Measurements from ENCODE around the gene SLC39A2. TPM values are rescaled to one million over a fixed set of nuclear protein-coding genes. Genes with fewer than 3 reads are reported as not detected.

SLC39A2 gene
- total RNA-seq, 1 donor from 2014 or later = 1.1 TPM

DNA sequence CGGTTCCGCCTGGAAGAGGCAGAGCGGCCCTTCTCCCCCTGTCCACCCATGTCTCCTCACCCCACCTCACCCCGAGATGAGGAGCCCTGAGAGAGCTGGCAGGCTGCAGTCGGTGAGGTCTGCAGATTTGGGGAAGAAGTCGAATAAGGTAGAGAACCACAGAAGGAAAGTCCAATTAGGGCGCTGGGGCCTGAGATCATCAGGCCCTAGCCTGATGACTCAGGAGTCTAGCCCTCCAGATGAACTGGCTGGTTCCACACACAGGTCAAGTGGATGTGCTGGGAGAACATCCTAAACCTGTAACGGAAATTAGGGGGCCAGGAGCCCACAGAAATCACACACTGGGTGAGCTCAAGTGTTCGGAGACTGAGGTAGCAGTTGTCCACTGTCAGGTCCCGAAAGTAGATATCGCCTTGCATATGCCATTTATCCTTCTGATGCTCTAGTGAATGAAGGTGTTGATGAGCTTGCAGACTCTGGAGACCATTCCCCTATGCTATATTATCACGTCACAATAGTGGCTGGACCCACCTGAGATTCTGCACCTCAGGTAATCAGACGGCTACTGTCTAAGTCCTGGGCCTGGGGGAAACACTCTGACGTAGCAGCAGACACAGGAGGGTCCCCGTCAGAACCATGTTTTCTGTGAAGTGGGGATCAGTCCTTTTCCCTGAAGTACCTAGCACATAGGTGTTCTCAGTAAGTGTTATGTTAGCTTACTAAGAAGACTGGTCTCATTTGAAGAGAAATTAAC is 10.2 kb upstream of the SLC39A2 start:
- no peak for DNase-seq (ENCODE audit: extremely low spot score, unreplicated experiment)
- H3K4me1 Mint-ChIP-seq (ENCODE audit: unreplicated experiment) = peaks cover 32% of the 10 kb centered on the region
- H3K4me3 Mint-ChIP-seq (ENCODE audit: unreplicated experiment) = no peak overlapping the region
- H3K27ac Mint-ChIP-seq (ENCODE audit: unreplicated experiment) = peak overlapping the region; percentile 76
- H3K9me3 Mint-ChIP-seq (ENCODE audit: unreplicated experiment) = no peaks in the 10 kb centered on the region
- peaks cover 13% of the 10 kb centered on the region for H3K36me3 Mint-ChIP-seq (ENCODE audit: unreplicated experiment)
- TF ChIP-seq, protein P1, sequence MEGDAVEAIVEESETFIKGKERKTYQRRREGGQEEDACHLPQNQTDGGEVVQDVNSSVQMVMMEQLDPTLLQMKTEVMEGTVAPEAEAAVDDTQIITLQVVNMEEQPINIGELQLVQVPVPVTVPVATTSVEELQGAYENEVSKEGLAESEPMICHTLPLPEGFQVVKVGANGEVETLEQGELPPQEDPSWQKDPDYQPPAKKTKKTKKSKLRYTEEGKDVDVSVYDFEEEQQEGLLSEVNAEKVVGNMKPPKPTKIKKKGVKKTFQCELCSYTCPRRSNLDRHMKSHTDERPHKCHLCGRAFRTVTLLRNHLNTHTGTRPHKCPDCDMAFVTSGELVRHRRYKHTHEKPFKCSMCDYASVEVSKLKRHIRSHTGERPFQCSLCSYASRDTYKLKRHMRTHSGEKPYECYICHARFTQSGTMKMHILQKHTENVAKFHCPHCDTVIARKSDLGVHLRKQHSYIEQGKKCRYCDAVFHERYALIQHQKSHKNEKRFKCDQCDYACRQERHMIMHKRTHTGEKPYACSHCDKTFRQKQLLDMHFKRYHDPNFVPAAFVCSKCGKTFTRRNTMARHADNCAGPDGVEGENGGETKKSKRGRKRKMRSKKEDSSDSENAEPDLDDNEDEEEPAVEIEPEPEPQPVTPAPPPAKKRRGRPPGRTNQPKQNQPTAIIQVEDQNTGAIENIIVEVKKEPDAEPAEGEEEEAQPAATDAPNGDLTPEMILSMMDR (IDR thresholded peaks at IDR 0.05) = no peak
- no peaks in the 10 kb centered on the region for H3K27me3 Mint-ChIP-seq (ENCODE audit: unreplicated experiment)

DNA sequence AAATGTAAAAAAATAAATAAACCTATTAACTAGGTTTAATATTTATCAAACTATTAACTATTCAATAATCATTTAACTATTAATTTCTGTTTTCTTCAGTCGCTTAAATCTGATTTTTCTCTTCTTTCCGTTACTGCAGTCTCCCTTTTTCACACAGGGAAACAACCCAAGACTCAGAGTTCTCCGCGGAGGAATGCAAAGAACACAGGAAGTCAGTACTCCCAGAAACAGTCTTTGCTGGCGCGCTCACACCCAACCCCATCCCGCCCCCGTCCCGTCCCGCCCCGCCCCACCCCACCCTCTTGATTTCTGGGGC is 9.7 kb upstream of the SLC39A2 start:
- Mint-ChIP-seq H3K4me3 (ENCODE audit: unreplicated experiment) (peak overlapping the region; percentile 89), H3K4me1 (ENCODE audit: unreplicated experiment) (peaks cover 32% of the 10 kb centered on the region), H3K27ac (ENCODE audit: unreplicated experiment) (peak overlapping the region; percentile 86), H3K36me3 (ENCODE audit: unreplicated experiment) (peaks cover 16% of the 10 kb centered on the region), H3K27me3 (ENCODE audit: unreplicated experiment) (no peaks in the 10 kb centered on the region), H3K9me3 (ENCODE audit: unreplicated experiment) (no peaks in the 10 kb centered on the region)
- TF ChIP-seq, protein P1 (IDR thresholded peaks at IDR 0.05) = no peak
- no peak for DNase-seq (ENCODE audit: extremely low spot score, unreplicated experiment)

DNA sequence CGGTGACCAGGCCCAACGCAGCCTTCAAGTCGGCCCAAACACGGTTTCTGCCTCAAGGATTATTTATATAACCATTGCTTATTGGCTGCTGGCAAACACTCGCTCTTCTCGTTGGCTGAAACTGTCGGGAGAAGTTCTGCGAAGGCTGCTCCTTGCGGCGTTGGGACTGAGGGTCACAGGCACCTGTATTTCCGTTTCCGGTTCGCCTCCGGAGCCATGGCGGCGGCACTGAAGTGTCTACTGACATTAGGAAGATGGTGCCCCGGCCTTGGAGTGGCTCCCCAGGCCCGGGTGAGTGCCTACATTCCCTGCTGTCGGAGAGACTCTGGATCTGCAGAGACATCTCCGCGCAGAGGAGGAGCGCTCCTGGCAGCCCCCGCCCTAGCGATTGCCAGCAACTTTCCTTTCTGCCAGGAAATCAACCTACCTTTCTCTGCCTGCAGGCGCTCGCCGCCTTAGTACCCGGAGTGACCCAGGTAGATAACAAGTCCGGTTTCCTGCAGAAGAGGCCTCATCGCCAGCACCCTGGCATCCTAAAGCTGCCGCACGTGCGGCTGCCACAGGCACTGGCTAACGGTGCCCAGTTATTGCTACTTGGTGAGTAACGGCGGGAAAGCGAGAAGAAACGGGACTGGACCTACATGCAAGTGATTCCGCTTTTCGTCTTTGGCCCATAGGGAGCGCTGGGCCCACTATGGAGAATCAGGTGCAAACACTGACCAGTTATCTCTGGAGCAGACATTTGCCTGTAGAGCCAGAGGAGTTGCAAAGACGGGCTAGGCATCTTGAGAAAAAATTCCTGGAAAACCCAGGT is 9.1 kb upstream of the SLC39A2 start, which contains the start of gene METTL17:
TSS of gene METTL17 (plus strand) at position 194 of the 814 bp plus-strand sequence. CDS start at position 217, 23 bp downstream.
- Mint-ChIP-seq H3K27me3 (ENCODE audit: unreplicated experiment) (no peaks in the 10 kb centered on the region), H3K4me3 (ENCODE audit: unreplicated experiment) (peak within 1 kb of the TSS; percentile 89), H3K4me1 (ENCODE audit: unreplicated experiment) (peaks cover 32% of the 10 kb centered on the region), H3K27ac (ENCODE audit: unreplicated experiment) (peak within 1 kb of the TSS; percentile 86), H3K36me3 (ENCODE audit: unreplicated experiment) (peaks cover 21% of the 10 kb centered on the region), H3K9me3 (ENCODE audit: unreplicated experiment) (no peaks in the 10 kb centered on the region)
- peak; percentile 96 for DNase-seq (ENCODE audit: extremely low spot score, unreplicated experiment)
- TF ChIP-seq, protein P1 (IDR thresholded peaks at IDR 0.05) = peak; percentile 49

DNA sequence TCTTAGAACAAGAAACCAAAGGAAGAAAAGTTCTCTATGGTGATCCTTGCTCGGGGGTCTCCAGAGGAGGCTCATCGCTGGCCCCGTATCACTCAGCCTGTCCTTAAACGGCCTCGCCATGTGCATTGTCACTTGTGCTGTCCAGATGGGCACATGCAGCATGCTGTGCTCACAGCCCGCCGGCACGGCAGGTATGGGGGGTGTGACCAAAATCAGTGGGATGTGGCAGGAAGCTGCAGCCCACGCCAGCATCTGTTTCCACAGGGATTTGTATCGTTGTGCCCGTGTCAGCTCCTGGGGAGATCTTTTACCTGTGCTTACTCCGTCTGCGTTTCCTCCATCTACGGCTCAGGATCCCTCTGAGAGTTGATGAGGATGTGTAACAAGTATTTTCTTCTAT is 2.6 kb upstream of the SLC39A2 start:
- no peaks in the 10 kb centered on the region for H3K9me3 Mint-ChIP-seq (ENCODE audit: unreplicated experiment)
- no peaks in the 10 kb centered on the region for H3K27me3 Mint-ChIP-seq (ENCODE audit: unreplicated experiment)
- DNase-seq (ENCODE audit: extremely low spot score, unreplicated experiment) = no peak
- H3K4me1 Mint-ChIP-seq (ENCODE audit: unreplicated experiment) = peaks cover 37% of the 10 kb centered on the region
- TF ChIP-seq, protein P1 (IDR thresholded peaks at IDR 0.05) = no peak
- no peak overlapping the region for H3K4me3 Mint-ChIP-seq (ENCODE audit: unreplicated experiment)
- no peak overlapping the region for H3K27ac Mint-ChIP-seq (ENCODE audit: unreplicated experiment)
- H3K36me3 Mint-ChIP-seq (ENCODE audit: unreplicated experiment) = peaks cover 36% of the 10 kb centered on the region

DNA sequence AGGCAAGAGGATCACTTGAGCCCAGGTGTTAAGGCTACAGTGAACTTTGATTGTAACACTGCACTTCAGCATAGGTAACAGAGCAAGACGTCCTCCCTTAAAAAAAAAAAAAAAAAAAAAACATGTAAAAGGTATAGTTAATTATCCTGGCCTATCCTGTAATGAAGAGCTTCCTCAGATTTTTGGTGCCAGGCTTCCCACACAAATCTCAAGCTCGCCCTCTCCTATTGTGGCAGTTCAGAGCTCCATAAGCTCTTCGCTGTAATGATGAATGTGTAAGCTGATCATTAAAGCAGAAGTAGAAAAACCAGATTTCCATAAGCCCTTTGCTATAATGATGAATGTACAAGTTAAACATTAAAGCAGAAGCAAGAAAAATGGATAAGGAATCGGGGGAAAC is 2.0 kb upstream of the SLC39A2 start:
- H3K27ac Mint-ChIP-seq (ENCODE audit: unreplicated experiment) = peak overlapping the region; percentile 96
- peaks cover 34% of the 10 kb centered on the region for H3K4me1 Mint-ChIP-seq (ENCODE audit: unreplicated experiment)
- DNase-seq (ENCODE audit: extremely low spot score, unreplicated experiment) = no peak
- no peaks in the 10 kb centered on the region for H3K9me3 Mint-ChIP-seq (ENCODE audit: unreplicated experiment)
- H3K27me3 Mint-ChIP-seq (ENCODE audit: unreplicated experiment) = no peaks in the 10 kb centered on the region
- TF ChIP-seq, protein P1 (IDR thresholded peaks at IDR 0.05) = no peak
- H3K4me3 Mint-ChIP-seq (ENCODE audit: unreplicated experiment) = no peak overlapping the region
- peaks cover 32% of the 10 kb centered on the region for H3K36me3 Mint-ChIP-seq (ENCODE audit: unreplicated experiment)

Data from osteocyte (in vitro differentiated cells).